Measurements from ENCODE around the gene GRM3.

The GRM3 gene

DNA sequence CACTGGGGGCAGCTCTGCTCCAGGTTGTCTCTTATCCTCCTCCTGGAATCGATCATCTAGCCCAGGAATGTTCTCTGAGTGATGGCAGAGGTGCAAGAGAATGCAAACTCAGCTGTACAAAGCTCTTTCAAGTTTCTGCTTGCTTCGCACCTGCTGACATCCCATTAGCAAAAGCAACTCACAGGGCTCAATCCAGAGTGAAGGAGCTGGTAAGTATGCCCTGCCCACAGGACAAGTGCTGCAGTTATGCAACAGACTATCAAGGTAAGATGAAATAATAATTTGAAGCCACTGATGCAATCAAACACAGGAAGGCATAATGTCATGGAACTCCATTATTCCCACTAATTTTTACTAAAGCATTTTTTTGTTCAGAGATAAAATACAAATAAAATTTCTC lies 122.2 kb downstream of the GRM3 start:
- no peaks in the 10 kb centered on the region for H3K27me3 ChIP-seq (replicated peaks; ENCODE audit: control insufficient read depth, insufficient read depth, low read length)
- no peak overlapping the region for H3K4me3 ChIP-seq (ENCODE audit: low read length)
- no peaks in the 10 kb centered on the region for H3K36me3 ChIP-seq (ENCODE audit: control insufficient read depth, insufficient read depth, low read length, severe bottlenecking)
- no peaks in the 10 kb centered on the region for H3K4me1 ChIP-seq (ENCODE audit: control insufficient read depth, insufficient read depth, low read length)
- no peak overlapping the region for H3K9ac ChIP-seq (ENCODE audit: low read length)
- no peak for DNase-seq (ENCODE audit: low read depth)
- H3K9me3 ChIP-seq (ENCODE audit: control insufficient read depth, low read length) = no peaks in the 10 kb centered on the region

DNA sequence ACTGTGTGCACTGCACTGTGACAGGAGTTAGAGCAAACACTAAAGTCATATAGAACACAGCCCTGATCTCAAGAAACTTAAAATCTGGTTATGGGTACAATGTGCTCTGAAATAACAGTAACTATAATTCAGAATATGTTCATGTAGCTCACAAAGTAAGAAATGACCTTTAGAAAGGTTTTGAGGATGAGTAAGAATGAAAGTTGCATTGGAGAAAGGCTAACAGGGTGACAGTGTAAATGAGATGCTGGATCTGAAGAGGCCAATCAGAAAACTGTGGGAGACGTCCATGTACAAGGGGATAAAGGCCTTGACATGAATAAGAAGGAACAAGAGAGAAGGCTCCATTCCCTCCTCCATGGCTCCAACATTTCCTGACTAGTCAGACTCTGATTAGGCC lies 124.7 kb downstream of the GRM3 start:
- Histone ChIP-seq H3K36me3 (ENCODE audit: control insufficient read depth, insufficient read depth, low read length, severe bottlenecking) (no peaks in the 10 kb centered on the region), H3K4me1 (ENCODE audit: control insufficient read depth, insufficient read depth, low read length) (no peaks in the 10 kb centered on the region), H3K9me3 (ENCODE audit: control insufficient read depth, low read length) (no peaks in the 10 kb centered on the region), H3K9ac (ENCODE audit: low read length) (no peak overlapping the region), H3K4me3 (ENCODE audit: low read length) (no peak overlapping the region), H3K27me3 (replicated peaks; ENCODE audit: control insufficient read depth, insufficient read depth, low read length) (peaks cover 3% of the 10 kb centered on the region)
- DNase-seq (ENCODE audit: low read depth) = no peak

DNA sequence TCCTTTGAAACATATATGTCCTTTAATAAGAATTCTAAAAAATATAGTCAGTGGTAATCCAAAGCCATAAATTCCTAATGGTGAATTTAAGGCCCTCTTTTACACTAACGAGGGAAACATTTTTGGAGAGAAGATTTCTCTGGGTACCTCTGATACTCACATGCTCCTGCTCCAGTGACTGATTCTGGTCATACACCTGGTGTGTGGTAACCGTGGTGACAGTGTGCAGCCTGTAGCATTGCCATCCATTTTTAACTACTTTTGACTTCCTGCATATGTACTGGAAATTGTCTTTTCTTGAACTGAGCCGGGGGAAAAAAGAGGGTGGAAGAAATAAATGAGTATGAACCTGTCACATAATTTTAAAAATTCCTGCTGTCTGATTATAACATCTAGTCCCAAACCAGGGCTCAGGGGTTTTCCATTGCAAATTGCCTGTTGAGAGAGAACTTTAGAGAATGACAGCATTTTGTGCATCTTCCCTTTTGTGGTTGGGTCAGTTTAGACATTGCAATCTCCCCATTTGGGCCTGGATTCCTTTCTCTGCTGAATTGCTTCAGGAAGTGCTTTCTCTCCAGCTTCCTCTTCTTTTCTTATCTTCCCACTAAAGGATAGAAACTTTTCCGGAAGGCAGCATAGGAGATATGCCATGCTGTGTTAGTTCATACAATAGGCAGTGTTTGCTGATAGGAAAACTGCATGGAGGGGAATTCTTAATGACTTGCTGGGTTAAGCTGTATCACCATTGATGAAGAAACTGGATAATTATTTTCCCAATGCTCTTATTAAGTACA lies 125.5 kb downstream of the GRM3 start:
- no peak for DNase-seq (ENCODE audit: low read depth)
- H3K4me3 ChIP-seq (ENCODE audit: low read length) = no peak overlapping the region

DNA sequence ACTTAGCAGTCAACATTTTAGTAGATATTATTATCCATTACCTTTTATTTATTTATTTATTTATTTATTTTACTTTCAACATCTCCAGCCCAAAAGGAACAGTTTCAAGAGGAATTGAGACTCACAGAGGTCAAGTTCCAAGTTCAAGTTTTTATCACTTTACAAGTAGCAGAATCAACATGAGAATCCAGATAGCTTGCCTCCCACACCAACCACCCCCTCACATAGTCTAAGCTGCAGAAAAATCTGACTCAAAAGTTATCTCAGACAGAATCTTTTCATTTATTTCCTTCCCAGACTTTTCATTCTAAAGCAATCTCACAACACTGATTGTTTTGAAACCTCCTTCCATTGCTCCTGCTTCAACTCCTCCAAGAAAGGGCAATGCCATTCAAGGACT lies 129.6 kb downstream of the GRM3 start:
- DNase-seq (ENCODE audit: low read depth) = no peak
- H3K9ac ChIP-seq (ENCODE audit: low read length) = no peak overlapping the region
- no peaks in the 10 kb centered on the region for H3K4me1 ChIP-seq (ENCODE audit: control insufficient read depth, insufficient read depth, low read length)
- no peaks in the 10 kb centered on the region for H3K36me3 ChIP-seq (ENCODE audit: control insufficient read depth, insufficient read depth, low read length, severe bottlenecking)
- H3K4me3 ChIP-seq (ENCODE audit: low read length) = no peak overlapping the region
- H3K27me3 ChIP-seq (replicated peaks; ENCODE audit: control insufficient read depth, insufficient read depth, low read length) = peaks cover 3% of the 10 kb centered on the region
- no peaks in the 10 kb centered on the region for H3K9me3 ChIP-seq (ENCODE audit: control insufficient read depth, low read length)

More for the DNA sequence above, 125.5 kb downstream of the GRM3 start:
- Histone ChIP-seq H3K27me3 (replicated peaks; ENCODE audit: control insufficient read depth, insufficient read depth, low read length) (peaks cover 3% of the 10 kb centered on the region), H3K9me3 (ENCODE audit: control insufficient read depth, low read length) (no peaks in the 10 kb centered on the region), H3K4me1 (ENCODE audit: control insufficient read depth, insufficient read depth, low read length) (no peaks in the 10 kb centered on the region), H3K36me3 (ENCODE audit: control insufficient read depth, insufficient read depth, low read length, severe bottlenecking) (no peaks in the 10 kb centered on the region), H3K9ac (ENCODE audit: low read length) (no peak overlapping the region)

DNA sequence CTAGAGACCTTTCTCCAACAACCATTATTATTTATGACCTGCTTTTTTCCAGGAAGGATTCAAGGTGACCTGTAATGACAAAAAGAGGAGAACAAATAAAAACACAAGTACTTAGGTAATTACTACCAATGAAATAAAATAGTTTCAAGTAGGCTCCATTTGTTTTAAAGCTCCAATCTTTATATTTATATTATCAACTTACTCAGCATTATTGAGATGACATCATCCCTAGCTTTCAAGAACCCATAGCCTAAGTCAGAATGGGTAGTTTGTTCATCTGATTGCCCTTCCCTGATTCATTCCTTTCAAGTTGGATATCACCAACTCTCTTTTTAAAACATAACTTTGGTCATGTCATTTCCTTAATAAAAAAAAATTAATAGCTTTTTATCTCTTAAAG lies 131.5 kb downstream of the GRM3 start:
- Histone ChIP-seq H3K36me3 (ENCODE audit: control insufficient read depth, insufficient read depth, low read length, severe bottlenecking) (no peaks in the 10 kb centered on the region), H3K9ac (ENCODE audit: low read length) (no peak overlapping the region)
- no peak for DNase-seq (ENCODE audit: low read depth)

GRCh38 chr7:86776136-86776535 lies 132.4 kb downstream of the GRM3 start:
- no peak overlapping the region for H3K9ac ChIP-seq (ENCODE audit: low read length)
- H3K36me3 ChIP-seq (ENCODE audit: control insufficient read depth, insufficient read depth, low read length, severe bottlenecking) = no peaks in the 10 kb centered on the region
- DNase-seq (ENCODE audit: low read depth) = no peak
- H3K4me3 ChIP-seq (ENCODE audit: low read length) = no peak overlapping the region
- H3K9me3 ChIP-seq (ENCODE audit: control insufficient read depth, low read length) = no peaks in the 10 kb centered on the region
- H3K4me1 ChIP-seq (ENCODE audit: control insufficient read depth, insufficient read depth, low read length) = no peaks in the 10 kb centered on the region
- peaks cover 3% of the 10 kb centered on the region for H3K27me3 ChIP-seq (replicated peaks; ENCODE audit: control insufficient read depth, insufficient read depth, low read length)

More for the DNA sequence above, 131.5 kb downstream of the GRM3 start:
- no peaks in the 10 kb centered on the region for H3K9me3 ChIP-seq (ENCODE audit: control insufficient read depth, low read length)
- H3K4me3 ChIP-seq (ENCODE audit: low read length) = no peak overlapping the region
- peaks cover 3% of the 10 kb centered on the region for H3K27me3 ChIP-seq (replicated peaks; ENCODE audit: control insufficient read depth, insufficient read depth, low read length)
- H3K4me1 ChIP-seq (ENCODE audit: control insufficient read depth, insufficient read depth, low read length) = no peaks in the 10 kb centered on the region

GRCh38 chr7:86778271-86778670 lies 134.6 kb downstream of the GRM3 start:
- Histone ChIP-seq H3K9me3 (ENCODE audit: control insufficient read depth, low read length) (no peaks in the 10 kb centered on the region), H3K4me3 (ENCODE audit: low read length) (no peak overlapping the region), H3K27me3 (replicated peaks; ENCODE audit: control insufficient read depth, insufficient read depth, low read length) (no peaks in the 10 kb centered on the region), H3K4me1 (ENCODE audit: control insufficient read depth, insufficient read depth, low read length) (no peaks in the 10 kb centered on the region), H3K9ac (ENCODE audit: low read length) (no peak overlapping the region), H3K36me3 (ENCODE audit: control insufficient read depth, insufficient read depth, low read length, severe bottlenecking) (no peaks in the 10 kb centered on the region)
- no peak for DNase-seq (ENCODE audit: low read depth)

GRCh38 chr7:86784765-86785164 lies 141.1 kb downstream of the GRM3 start:
- no peaks in the 10 kb centered on the region for H3K27me3 ChIP-seq (replicated peaks; ENCODE audit: control insufficient read depth, insufficient read depth, low read length)
- no peak for DNase-seq (ENCODE audit: low read depth)
- no peaks in the 10 kb centered on the region for H3K36me3 ChIP-seq (ENCODE audit: control insufficient read depth, insufficient read depth, low read length, severe bottlenecking)

GRCh38 chr7:86785641-86786040 lies 141.9 kb downstream of the GRM3 start:
- DNase-seq (ENCODE audit: low read depth) = no peak
- Histone ChIP-seq H3K4me3 (ENCODE audit: low read length) (no peak overlapping the region), H3K4me1 (ENCODE audit: control insufficient read depth, insufficient read depth, low read length) (no peaks in the 10 kb centered on the region), H3K9ac (ENCODE audit: low read length) (no peak overlapping the region), H3K27me3 (replicated peaks; ENCODE audit: control insufficient read depth, insufficient read depth, low read length) (no peaks in the 10 kb centered on the region), H3K9me3 (ENCODE audit: control insufficient read depth, low read length) (no peaks in the 10 kb centered on the region), H3K36me3 (ENCODE audit: control insufficient read depth, insufficient read depth, low read length, severe bottlenecking) (no peaks in the 10 kb centered on the region)

More at GRCh38 chr7:86784765-86785164, 141.1 kb downstream of the GRM3 start:
- H3K4me1 ChIP-seq (ENCODE audit: control insufficient read depth, insufficient read depth, low read length) = no peaks in the 10 kb centered on the region
- H3K9me3 ChIP-seq (ENCODE audit: control insufficient read depth, low read length) = no peaks in the 10 kb centered on the region
- H3K9ac ChIP-seq (ENCODE audit: low read length) = no peak overlapping the region
- H3K4me3 ChIP-seq (ENCODE audit: low read length) = no peak overlapping the region

- H3K9ac ChIP-seq (ENCODE audit: low read length) = no peak overlapping the region
- no peaks in the 10 kb centered on the region for H3K4me1 ChIP-seq (ENCODE audit: control insufficient read depth, insufficient read depth, low read length)
- H3K9me3 ChIP-seq (ENCODE audit: control insufficient read depth, low read length) = no peaks in the 10 kb centered on the region
- no peak overlapping the region for H3K4me3 ChIP-seq (ENCODE audit: low read length)
- H3K36me3 ChIP-seq (ENCODE audit: control insufficient read depth, insufficient read depth, low read length, severe bottlenecking) = no peaks in the 10 kb centered on the region
- no peaks in the 10 kb centered on the region for H3K27me3 ChIP-seq (replicated peaks; ENCODE audit: control insufficient read depth, insufficient read depth, low read length)
- no peak for DNase-seq (ENCODE audit: low read depth)
Measured at GRCh38 chr7:86786376-86786775, 142.7 kb downstream of the GRM3 start.

- no peak for DNase-seq (ENCODE audit: low read depth)
- Histone ChIP-seq H3K36me3 (ENCODE audit: control insufficient read depth, insufficient read depth, low read length, severe bottlenecking) (no peaks in the 10 kb centered on the region), H3K4me3 (ENCODE audit: low read length) (no peak overlapping the region), H3K4me1 (ENCODE audit: control insufficient read depth, insufficient read depth, low read length) (no peaks in the 10 kb centered on the region), H3K27me3 (replicated peaks; ENCODE audit: control insufficient read depth, insufficient read depth, low read length) (no peaks in the 10 kb centered on the region), H3K9me3 (ENCODE audit: control insufficient read depth, low read length) (no peaks in the 10 kb centered on the region), H3K9ac (ENCODE audit: low read length) (no peak overlapping the region)
Measured at GRCh38 chr7:86788948-86789347, 145.2 kb downstream of the GRM3 start.

- Histone ChIP-seq H3K4me1 (ENCODE audit: control insufficient read depth, insufficient read depth, low read length) (no peaks in the 10 kb centered on the region), H3K9me3 (ENCODE audit: control insufficient read depth, low read length) (no peaks in the 10 kb centered on the region), H3K4me3 (ENCODE audit: low read length) (no peak overlapping the region), H3K9ac (ENCODE audit: low read length) (no peak overlapping the region), H3K27me3 (replicated peaks; ENCODE audit: control insufficient read depth, insufficient read depth, low read length) (no peaks in the 10 kb centered on the region), H3K36me3 (ENCODE audit: control insufficient read depth, insufficient read depth, low read length, severe bottlenecking) (no peaks in the 10 kb centered on the region)
- no peak for DNase-seq (ENCODE audit: low read depth)
Measured at GRCh38 chr7:86790383-86790782, 146.7 kb downstream of the GRM3 start.
